ENCODE results near the gene CHCHD1. TPM values are rescaled to one million over a fixed set of nuclear protein-coding genes. Genes with fewer than 3 reads are reported as not detected.
"Not testable (repeated sequence)": the region's sequence is repeated elsewhere in the genome, so short reads cannot be mapped to it uniquely, and the experiment has no call there.

CHCHD1 gene
- total RNA-seq, 1 donor from 2014 or later = 25.3 TPM

DNA sequence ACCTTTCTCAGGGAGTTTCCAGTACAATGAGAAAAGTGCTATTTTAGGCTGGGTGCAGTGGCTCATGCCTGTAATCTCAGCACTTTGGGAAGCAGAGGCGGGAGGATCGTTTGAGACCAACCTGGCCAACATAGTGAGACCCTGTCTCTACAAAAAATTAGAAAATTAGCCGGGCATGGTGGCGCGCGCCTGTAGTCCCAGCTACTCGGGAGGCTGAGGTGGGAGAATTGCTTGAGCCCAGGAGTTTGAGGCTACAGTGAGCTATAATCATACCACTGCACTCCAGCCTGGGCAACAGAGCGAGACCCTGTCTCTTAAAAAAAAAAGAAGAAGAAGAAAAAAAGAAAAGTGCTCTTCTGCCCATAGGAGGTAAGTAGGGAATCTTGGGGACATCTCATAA lies 14.2 kb downstream of the CHCHD1 start:
- not testable (repeated sequence) for H3K4me3 Mint-ChIP-seq (ENCODE audit: unreplicated experiment); H3K9me3 ChIP-seq (ENCODE audit: insufficient read depth, low read depth, low read length); DNase-seq (ENCODE audit: low read depth); FAIRE-seq; H3K4me3 ChIP-seq (ENCODE audit: insufficient read depth, low read depth, low read length); H3K4me1 ChIP-seq (ENCODE audit: insufficient read depth, low read length); H3K4me1 Mint-ChIP-seq (ENCODE audit: low read depth, unreplicated experiment); H2AFZ ChIP-seq (ENCODE audit: low read depth, low read length); H3K79me2 ChIP-seq (ENCODE audit: insufficient read depth, low read length); H3K9me3 Mint-ChIP-seq (ENCODE audit: unreplicated experiment); H3K27me3 ChIP-seq (ENCODE audit: insufficient read depth, low read length); H3K27me3 Mint-ChIP-seq (ENCODE audit: low read depth, unreplicated experiment); H3K27ac Mint-ChIP-seq (ENCODE audit: unreplicated experiment); H3K27ac ChIP-seq (ENCODE audit: low read depth, low read length); H3K9ac ChIP-seq (ENCODE audit: low read length); H3K4me2 ChIP-seq (ENCODE audit: low read length)
- Histone ChIP-seq H4K20me1 (ENCODE audit: insufficient read depth, low read length) (peaks cover 25% of the 10 kb centered on the region), H3K36me3 (ENCODE audit: insufficient read depth, low read length) (peaks cover 39% of the 10 kb centered on the region)
- H3K36me3 Mint-ChIP-seq (ENCODE audit: low read depth, unreplicated experiment) = peaks cover 37% of the 10 kb centered on the region

DNA sequence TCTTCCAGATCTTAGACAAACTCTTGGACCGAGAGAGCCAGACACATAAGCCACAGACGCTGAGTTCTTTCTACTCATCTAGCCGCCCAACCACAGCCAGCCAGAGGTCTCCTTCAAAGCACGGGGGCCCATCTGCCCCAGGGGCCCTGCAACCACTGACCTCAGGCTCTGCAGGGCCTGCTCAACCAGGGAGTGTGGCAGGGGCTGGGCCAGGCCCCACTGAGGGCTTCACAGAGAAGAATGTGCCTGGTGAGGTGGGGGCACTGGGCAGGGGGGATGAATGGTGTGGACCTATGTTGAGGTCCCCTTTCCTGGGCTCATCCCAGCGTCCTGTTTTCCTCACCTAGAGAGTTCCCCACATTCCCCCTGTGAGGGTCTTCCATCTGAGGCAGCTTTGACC lies 14.9 kb downstream of the CHCHD1 start:
- H3K4me1 Mint-ChIP-seq (ENCODE audit: low read depth, unreplicated experiment) = no peaks in the 10 kb centered on the region
- FAIRE-seq = no peak
- Histone ChIP-seq H3K9ac (ENCODE audit: low read length) (no peak overlapping the region), H2AFZ (ENCODE audit: low read depth, low read length) (no peak overlapping the region), H3K4me3 (ENCODE audit: insufficient read depth, low read depth, low read length) (no peak overlapping the region), H3K4me2 (ENCODE audit: low read length) (no peak overlapping the region), H3K27me3 (ENCODE audit: insufficient read depth, low read length) (no peaks in the 10 kb centered on the region), H3K4me1 (ENCODE audit: insufficient read depth, low read length) (no peaks in the 10 kb centered on the region), H4K20me1 (ENCODE audit: insufficient read depth, low read length) (peaks cover 25% of the 10 kb centered on the region), H3K79me2 (ENCODE audit: insufficient read depth, low read length) (no peaks in the 10 kb centered on the region), H3K27ac (ENCODE audit: low read depth, low read length) (no peak overlapping the region), H3K36me3 (ENCODE audit: insufficient read depth, low read length) (peaks cover 46% of the 10 kb centered on the region), H3K9me3 (ENCODE audit: insufficient read depth, low read depth, low read length) (no peaks in the 10 kb centered on the region)
- no peak overlapping the region for H3K27ac Mint-ChIP-seq (ENCODE audit: unreplicated experiment)
- no peak for DNase-seq (ENCODE audit: low read depth)
- peaks cover 33% of the 10 kb centered on the region for H3K36me3 Mint-ChIP-seq (ENCODE audit: low read depth, unreplicated experiment)
- TF ChIP-seq, protein P1, sequence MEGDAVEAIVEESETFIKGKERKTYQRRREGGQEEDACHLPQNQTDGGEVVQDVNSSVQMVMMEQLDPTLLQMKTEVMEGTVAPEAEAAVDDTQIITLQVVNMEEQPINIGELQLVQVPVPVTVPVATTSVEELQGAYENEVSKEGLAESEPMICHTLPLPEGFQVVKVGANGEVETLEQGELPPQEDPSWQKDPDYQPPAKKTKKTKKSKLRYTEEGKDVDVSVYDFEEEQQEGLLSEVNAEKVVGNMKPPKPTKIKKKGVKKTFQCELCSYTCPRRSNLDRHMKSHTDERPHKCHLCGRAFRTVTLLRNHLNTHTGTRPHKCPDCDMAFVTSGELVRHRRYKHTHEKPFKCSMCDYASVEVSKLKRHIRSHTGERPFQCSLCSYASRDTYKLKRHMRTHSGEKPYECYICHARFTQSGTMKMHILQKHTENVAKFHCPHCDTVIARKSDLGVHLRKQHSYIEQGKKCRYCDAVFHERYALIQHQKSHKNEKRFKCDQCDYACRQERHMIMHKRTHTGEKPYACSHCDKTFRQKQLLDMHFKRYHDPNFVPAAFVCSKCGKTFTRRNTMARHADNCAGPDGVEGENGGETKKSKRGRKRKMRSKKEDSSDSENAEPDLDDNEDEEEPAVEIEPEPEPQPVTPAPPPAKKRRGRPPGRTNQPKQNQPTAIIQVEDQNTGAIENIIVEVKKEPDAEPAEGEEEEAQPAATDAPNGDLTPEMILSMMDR (IDR thresholded peaks at IDR 0.05; ENCODE audit: insufficient read depth, low read depth, low read length) = no peak
- H3K4me3 Mint-ChIP-seq (ENCODE audit: unreplicated experiment) = no peak overlapping the region
- H3K27me3 Mint-ChIP-seq (ENCODE audit: low read depth, unreplicated experiment) = no peaks in the 10 kb centered on the region
- H3K9me3 Mint-ChIP-seq (ENCODE audit: unreplicated experiment) = no peaks in the 10 kb centered on the region

DNA sequence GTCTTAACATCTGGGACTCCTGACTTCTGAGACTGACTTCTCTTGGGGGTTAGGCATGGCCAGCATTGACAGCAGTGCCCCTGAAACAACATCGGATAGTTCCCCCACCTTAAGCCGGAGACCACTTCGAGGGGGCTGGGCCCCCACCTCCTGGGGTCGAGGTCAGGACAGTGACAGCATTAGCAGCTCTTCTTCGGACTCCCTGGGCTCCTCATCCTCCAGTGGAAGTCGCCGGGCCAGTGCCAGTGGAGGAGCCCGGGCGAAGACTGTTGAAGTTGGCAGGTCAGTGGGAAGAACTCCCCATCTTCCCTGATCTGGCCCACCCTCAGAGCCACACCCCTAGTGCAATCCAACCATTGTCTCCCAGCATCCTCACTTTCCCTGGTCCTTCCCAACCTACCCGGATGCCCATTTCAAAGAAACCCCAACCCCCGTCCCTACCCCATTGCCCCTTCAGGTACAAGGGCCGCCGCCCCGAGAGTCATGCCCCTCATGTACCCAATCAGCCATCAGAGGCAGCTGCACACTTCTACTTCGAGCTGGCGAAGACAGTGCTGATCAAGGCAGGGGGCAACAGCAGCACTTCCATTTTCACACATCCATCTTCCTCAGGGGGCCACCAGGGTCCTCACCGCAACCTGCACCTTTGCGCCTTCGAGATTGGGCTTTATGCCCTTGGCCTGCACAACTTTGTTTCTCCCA lies 15.6 kb downstream of the CHCHD1 start:
- Histone ChIP-seq H3K79me2 (ENCODE audit: insufficient read depth, low read length) (no peaks in the 10 kb centered on the region), H3K4me1 (ENCODE audit: insufficient read depth, low read length) (no peaks in the 10 kb centered on the region), H3K36me3 (ENCODE audit: insufficient read depth, low read length) (peaks cover 49% of the 10 kb centered on the region), H3K4me2 (ENCODE audit: low read length) (no peak overlapping the region), H3K9me3 (ENCODE audit: insufficient read depth, low read depth, low read length) (no peaks in the 10 kb centered on the region), H4K20me1 (ENCODE audit: insufficient read depth, low read length) (peaks cover 29% of the 10 kb centered on the region), H2AFZ (ENCODE audit: low read depth, low read length) (no peak overlapping the region), H3K9ac (ENCODE audit: low read length) (no peak overlapping the region), H3K27ac (ENCODE audit: low read depth, low read length) (no peak overlapping the region), H3K27me3 (ENCODE audit: insufficient read depth, low read length) (no peaks in the 10 kb centered on the region), H3K4me3 (ENCODE audit: insufficient read depth, low read depth, low read length) (no peak overlapping the region)
- TF ChIP-seq, protein P1 (IDR thresholded peaks at IDR 0.05; ENCODE audit: insufficient read depth, low read depth, low read length) = no peak
- no peak for DNase-seq (ENCODE audit: low read depth)
- peaks cover 33% of the 10 kb centered on the region for H3K36me3 Mint-ChIP-seq (ENCODE audit: low read depth, unreplicated experiment)
- no peaks in the 10 kb centered on the region for H3K9me3 Mint-ChIP-seq (ENCODE audit: unreplicated experiment)
- no peaks in the 10 kb centered on the region for H3K27me3 Mint-ChIP-seq (ENCODE audit: low read depth, unreplicated experiment)
- FAIRE-seq = no peak
- no peaks in the 10 kb centered on the region for H3K4me1 Mint-ChIP-seq (ENCODE audit: low read depth, unreplicated experiment)
- no peak overlapping the region for H3K4me3 Mint-ChIP-seq (ENCODE audit: unreplicated experiment)
- H3K27ac Mint-ChIP-seq (ENCODE audit: unreplicated experiment) = no peak overlapping the region
